ENCODE results near the gene FOXO3. TPM values are rescaled to one million over a fixed set of nuclear protein-coding genes. Genes with fewer than 3 reads are reported as not detected.

The FOXO3 gene
- total RNA-seq, 1 donor from 2014 or later, result 32.8 TPM

- Mint-ChIP-seq H3K4me1 (peaks cover 14% of the 10 kb centered on the region), H3K4me3 (no peak overlapping the region), H3K36me3 (ENCODE audit: low read depth) (no peaks in the 10 kb centered on the region), H3K9me3 (peaks cover 4% of the 10 kb centered on the region), H3K27ac (ENCODE audit: unreplicated experiment) (no peak overlapping the region), H3K27me3 (ENCODE audit: low read depth) (no peaks in the 10 kb centered on the region)
- peak; percentile 59 for DNase-seq (ENCODE audit: low read depth, low spot score)
- TF ChIP-seq CTCF (conservative IDR thresholded peaks at IDR 0.05), result peak; percentile 97
These were observed 18.6 kb upstream of the FOXO3 start for GRCh38 chr6:108541843-108542759.

- peaks cover 4% of the 10 kb centered on the region for H3K4me1 Mint-ChIP-seq
- peaks cover 4% of the 10 kb centered on the region for H3K9me3 Mint-ChIP-seq
- TF ChIP-seq CTCF (conservative IDR thresholded peaks at IDR 0.05), result no peak
- H3K36me3 Mint-ChIP-seq (ENCODE audit: low read depth), result no peaks in the 10 kb centered on the region
- no peaks in the 10 kb centered on the region for H3K27me3 Mint-ChIP-seq (ENCODE audit: low read depth)
- no peak for DNase-seq (ENCODE audit: low read depth, low spot score)
- H3K4me3 Mint-ChIP-seq, result no peak overlapping the region
- H3K27ac Mint-ChIP-seq (ENCODE audit: unreplicated experiment), result no peak overlapping the region
These were observed 17.4 kb upstream of the FOXO3 start for GRCh38 chr6:108543175-108543940.

- no peaks in the 10 kb centered on the region for H3K27me3 Mint-ChIP-seq (ENCODE audit: low read depth)
These were observed 16.1 kb upstream of the FOXO3 start for GRCh38 chr6:108544606-108545005.

GRCh38 chr6:108546079-108547049 is 14.4 kb upstream of the FOXO3 start:
- Mint-ChIP-seq H3K4me1 (peaks cover 4% of the 10 kb centered on the region), H3K27me3 (ENCODE audit: low read depth) (no peaks in the 10 kb centered on the region), H3K4me3 (no peak overlapping the region), H3K36me3 (ENCODE audit: low read depth) (no peaks in the 10 kb centered on the region), H3K9me3 (no peaks in the 10 kb centered on the region), H3K27ac (ENCODE audit: unreplicated experiment) (no peak overlapping the region)
- no peak for TF ChIP-seq CTCF (conservative IDR thresholded peaks at IDR 0.05)
- DNase-seq (ENCODE audit: low read depth, low spot score), result no peak

More at GRCh38 chr6:108544606-108545005, 16.1 kb upstream of the FOXO3 start:
- no peak for DNase-seq (ENCODE audit: low read depth, low spot score)
- no peak overlapping the region for H3K4me3 Mint-ChIP-seq
- peaks cover 4% of the 10 kb centered on the region for H3K4me1 Mint-ChIP-seq
- H3K36me3 Mint-ChIP-seq (ENCODE audit: low read depth), result no peaks in the 10 kb centered on the region
- H3K27ac Mint-ChIP-seq (ENCODE audit: unreplicated experiment), result no peak overlapping the region
- H3K9me3 Mint-ChIP-seq, result peaks cover under 1% of the 10 kb centered on the region
- TF ChIP-seq CTCF (conservative IDR thresholded peaks at IDR 0.05), result no peak

- H3K4me3 Mint-ChIP-seq, result no peak overlapping the region
- no peaks in the 10 kb centered on the region for H3K4me1 Mint-ChIP-seq
- H3K27ac Mint-ChIP-seq (ENCODE audit: unreplicated experiment), result no peak overlapping the region
- no peaks in the 10 kb centered on the region for H3K36me3 Mint-ChIP-seq (ENCODE audit: low read depth)
- H3K9me3 Mint-ChIP-seq, result no peaks in the 10 kb centered on the region
- no peak for DNase-seq (ENCODE audit: low read depth, low spot score)
- H3K27me3 Mint-ChIP-seq (ENCODE audit: low read depth), result no peaks in the 10 kb centered on the region
- TF ChIP-seq CTCF (conservative IDR thresholded peaks at IDR 0.05), result no peak
These were observed 11.5 kb upstream of the FOXO3 start for GRCh38 chr6:108549241-108549640.
